ENCODE data around the gene PSMD6.

PSMD6 gene

GRCh38 chr3:63961891-63962290 is 61.4 kb downstream of the PSMD6 start:
- Histone ChIP-seq H3K36me3 (no peaks in the 10 kb centered on the region), H3K9me3 (no peaks in the 10 kb centered on the region), H3K4me3 (ENCODE audit: low read depth, low read length) (no peak overlapping the region), H3K4me1 (peaks cover 32% of the 10 kb centered on the region), H3K27me3 (no peaks in the 10 kb centered on the region)
- TF ChIP-seq CTCF (IDR thresholded peaks at IDR 0.05; ENCODE audit: low read depth, low read length) = peak; percentile 73
- no peak for DNase-seq
